Transverse colon (tissue), 4 donors: ENCODE data around the gene MPDZ. TPM values are rescaled to one million over a fixed set of nuclear protein-coding genes. Genes with fewer than 3 reads are reported as not detected.

Source experiments
- DNase-seq: peaks from one replicate; pipeline ENCODE4 v3.0.0-alpha.2; 2019
- H3K27ac ChIP-seq, 4 donors: fragments of 200-600 bp; sonication (generic); 2 replicates each; pipeline ENCODE4 v1.5.1; 2016 to 2018; ENCODE audit warnings: inconsistent platforms in 4 of 4
- H3K27me3 ChIP-seq: fragments of 200-600 bp; sonication (generic); 2 replicates; pipeline ENCODE4 v1.5.1; 2017; ENCODE audit warnings: inconsistent platforms
- H3K36me3 ChIP-seq, 4 donors: fragments of 200-600 bp; sonication (generic); 2 replicates each; pipeline ENCODE4 v1.5.1; 2017 to 2019; ENCODE audit warnings: inconsistent platforms in 4 of 4
- H3K4me1 ChIP-seq, 4 donors: fragments of 200-600 bp; sonication (generic); 2 replicates each; pipeline ENCODE4 v1.5.1; 2017 to 2020; ENCODE audit warnings: inconsistent platforms in 4 of 4
- H3K4me3 ChIP-seq, 4 donors: fragments of 200-600 bp; sonication (generic); 1 replicate in 1 of 4; 2 replicates in 3 of 4; pipeline versions ENCODE4 v1.5.1 to v1.6.1; 2017 to 2019; ENCODE audit warnings: inconsistent platforms in 4 of 4
- H3K9me3 ChIP-seq, 2 donors: fragments of 200-600 bp; sonication (generic); 2 replicates each; pipeline ENCODE4 v1.5.1; 2017 to 2019; ENCODE audit warnings: inconsistent platforms in 2 of 2
- CTCF ChIP-seq, 5 experiments: fragments of 200-600 bp in 3 of 5; fragments of 450-650 bp in 2 of 5; sonication (generic) in 3 of 5; IDR thresholded peaks; 1 replicate in 2 of 5; 2 replicates in 3 of 5; pipeline ENCODE4 v1.5.1; 2016 to 2017; ENCODE audit warnings: antibody characterized with exemption in 5 of 5, inconsistent platforms in 3 of 5, mild to moderate bottlenecking in 2 of 5, moderate library complexity in 1 of 5
- EP300 ChIP-seq: sonication (generic); formaldehyde crosslinking; IDR thresholded peaks from one replicate; pipeline ENCODE4 v1.6.1; 2017; ENCODE audit warnings: antibody characterized with exemption, low read depth
- POLR2A ChIP-seq: fragments of 450-650 bp; IDR thresholded peaks from one replicate; pipeline ENCODE4 v1.6.1; 2016; ENCODE audit warnings: antibody characterized with exemption, mild to moderate bottlenecking, moderate library complexity
- POLR2AphosphoS5 ChIP-seq, 3 donors: sonication (generic); formaldehyde crosslinking; IDR thresholded peaks; one replicate each; pipeline ENCODE4 v1.6.1; 2016; ENCODE audit warnings: antibody characterized with exemption in 3 of 3
- WGBS, 2 donors: methylation state at CpG; one replicate each; pipeline ENCODE4 v1.1.5; 2018; ENCODE audit warnings: low coverage in 1 of 2; 5-methylcytosine and 5-hydroxymethylcytosine counted together
- in situ Hi-C, 4 donors: fragments of 200-750 bp; cut with MboI; loops; one replicate each; pipeline versions ENCODE4 v1.15.0 to v1.15.1; 2017; ENCODE audit warnings: low sequenced_read_pairs in 3 of 4, low pct_ligation_motif_present in 1 of 4, low pct_unique_long_range_greater_than_20kb in 1 of 4
- intact Hi-C: fragments of 100-400 bp; cut with DNase I; formaldehyde crosslinking; loops from one replicate; pipeline ENCODE4 v1.15.1; 2023; ENCODE audit warnings: low total_unique reads
- total RNA-seq, 4 donors: library from RNA; depleted of rRNA; stranded (reverse); fragments of >200 nt; gene quantifications; one replicate each; pipeline ENCODE4 v1.1.0, GENCODE V29; 2016

MPDZ gene
- total RNA-seq, 4 donors from 2014 or later: 9.7 to 62.1 (median 14.5) TPM

- Histone ChIP-seq H3K4me1 (no peaks in the 10 kb centered on the region), H3K27me3 (no peaks in the 10 kb centered on the region), H3K4me3 (no peak overlapping the region), H3K36me3 (no peaks in the 10 kb centered on the region), H3K27ac (no peak overlapping the region), H3K9me3 (no peaks in the 10 kb centered on the region)
- 63 to 75% methylated on average over 1 of the region's 1 CpG for WGBS, 2 donors
- no peak for DNase-seq
- in situ Hi-C loops (no loop called here), intact Hi-C loops (no loop called here)
- TF ChIP-seq POLR2A (no peak), POLR2AphosphoS5 (IDR thresholded peaks at IDR 0.05) (no peak), CTCF (IDR thresholded peaks at IDR 0.05) (no peak), EP300 (no peak)
Measured at GRCh38 chr9:13160051-13160450, 119.4 kb downstream of the MPDZ start.

- TF ChIP-seq POLR2A: no peak
- no peak for TF ChIP-seq POLR2AphosphoS5 (IDR thresholded peaks at IDR 0.05)
- TF ChIP-seq CTCF (IDR thresholded peaks at IDR 0.05): no peak
- no peak for TF ChIP-seq EP300
- Histone ChIP-seq H3K27ac (no peak overlapping the region), H3K27me3 (no peaks in the 10 kb centered on the region), H3K36me3 (no peaks in the 10 kb centered on the region), H3K4me1 (peaks cover 0 to 3% (median 0%) of the 10 kb centered on the region in 4 donors), H3K9me3 (no peaks in the 10 kb centered on the region), H3K4me3 (no peak overlapping the region)
- WGBS, 2 donors: 74% methylated on average over 3 of the region's 3 CpGs
- in situ Hi-C loops: no loop called here
- DNase-seq: no peak
- intact Hi-C loops: no loop called here
Measured at GRCh38 chr9:13158986-13159385, 120.5 kb downstream of the MPDZ start.

GRCh38 chr9:13151489-13151888 lies 128.0 kb downstream of the MPDZ start:
- DNase-seq: no peak
- Histone ChIP-seq H3K27ac (no peak overlapping the region), H3K4me1 (peaks cover 0 to 15% (median 0%) of the 10 kb centered on the region in 4 donors), H3K36me3 (peaks cover 0 to 2% (median 0%) of the 10 kb centered on the region in 4 donors), H3K4me3 (no peak overlapping the region), H3K27me3 (no peaks in the 10 kb centered on the region), H3K9me3 (no peaks in the 10 kb centered on the region)
- WGBS, 2 donors: 69 to 85% methylated on average over 1 of the region's 1 CpG
- intact Hi-C loops (no loop called here), in situ Hi-C loops (no loop called here)
- TF ChIP-seq CTCF (IDR thresholded peaks at IDR 0.05) (no peak), POLR2AphosphoS5 (IDR thresholded peaks at IDR 0.05) (no peak), POLR2A (no peak), EP300 (no peak)

GRCh38 chr9:13149454-13149853 lies 130.0 kb downstream of the MPDZ start:
- peak; percentile 14 for DNase-seq
- Histone ChIP-seq H3K4me3 (no peak overlapping the region), H3K27ac (no peak overlapping the region), H3K27me3 (no peaks in the 10 kb centered on the region), H3K9me3 (no peaks in the 10 kb centered on the region), H3K36me3 (peaks cover 0 to 2% (median 0%) of the 10 kb centered on the region in 4 donors), H3K4me1 (peaks cover 0 to 15% (median 0%) of the 10 kb centered on the region in 4 donors)
- TF ChIP-seq POLR2AphosphoS5 (IDR thresholded peaks at IDR 0.05) (no peak), EP300 (no peak), POLR2A (no peak), CTCF (IDR thresholded peaks at IDR 0.05) (no peak)
- intact Hi-C loops (no loop called here), in situ Hi-C loops (no loop called here)
